Measurements from ENCODE around the gene WDR46. TPM values are rescaled to one million over a fixed set of nuclear protein-coding genes. Genes with fewer than 3 reads are reported as not detected.

Gene WDR46
- polyA plus RNA-seq, 3 donors, result 33.3 to 41.0 (median 37.3) TPM

DNA sequence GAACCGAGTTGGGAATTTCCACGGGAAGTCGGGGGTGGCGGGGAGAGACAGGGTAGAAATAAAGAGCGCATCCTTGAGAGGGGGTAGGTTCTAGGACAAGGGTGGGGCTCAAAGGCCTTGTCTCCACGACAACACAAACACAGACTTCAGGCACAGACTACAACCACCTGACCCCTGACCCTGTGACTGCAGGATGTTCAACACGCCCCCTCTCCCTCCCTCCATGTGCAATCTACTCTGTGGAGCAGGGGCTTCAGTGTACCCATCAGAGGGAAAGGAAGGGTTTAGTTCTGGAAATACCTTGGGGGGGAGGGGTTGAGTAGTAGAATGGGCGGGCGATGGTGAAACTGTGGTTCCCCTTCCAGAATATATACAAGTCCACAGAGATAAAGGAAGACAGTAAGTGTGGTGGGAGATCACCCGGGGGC is 25.5 kb upstream of the WDR46 start:
- H3K9me3 ChIP-seq (replicated peaks in 1 of 2; ENCODE audit: control insufficient read depth in 1 of 2, insufficient read depth in 1 of 2, low read length in 2 of 2), result no peaks in the 10 kb centered on the region
- peaks cover 0 to 1% (median 0%) of the 10 kb centered on the region in 3 donors for H3K27me3 Mint-ChIP-seq (ENCODE audit: low read depth in 3 of 3)
- peak overlapping the region; percentile 98 for H3K9ac ChIP-seq (ENCODE audit: insufficient read depth, low read length, poor library complexity, severe bottlenecking)
- H3K36me3 ChIP-seq (replicated peaks in 1 of 2; ENCODE audit: control insufficient read depth in 1 of 2, insufficient read depth in 2 of 2, low read length in 2 of 2), result peaks cover 13 to 35% of the 10 kb centered on the region in 2 donors
- peak; percentile 82 to 92 (median 87) for DNase-seq
- H2AFZ ChIP-seq (ENCODE audit: insufficient read depth, low read depth, low read length, poor library complexity, severe bottlenecking), result peak overlapping the region; percentile 55
- H3K4me3 Mint-ChIP-seq, result peak overlapping the region; percentile 98
- TF ChIP-seq, protein P1, sequence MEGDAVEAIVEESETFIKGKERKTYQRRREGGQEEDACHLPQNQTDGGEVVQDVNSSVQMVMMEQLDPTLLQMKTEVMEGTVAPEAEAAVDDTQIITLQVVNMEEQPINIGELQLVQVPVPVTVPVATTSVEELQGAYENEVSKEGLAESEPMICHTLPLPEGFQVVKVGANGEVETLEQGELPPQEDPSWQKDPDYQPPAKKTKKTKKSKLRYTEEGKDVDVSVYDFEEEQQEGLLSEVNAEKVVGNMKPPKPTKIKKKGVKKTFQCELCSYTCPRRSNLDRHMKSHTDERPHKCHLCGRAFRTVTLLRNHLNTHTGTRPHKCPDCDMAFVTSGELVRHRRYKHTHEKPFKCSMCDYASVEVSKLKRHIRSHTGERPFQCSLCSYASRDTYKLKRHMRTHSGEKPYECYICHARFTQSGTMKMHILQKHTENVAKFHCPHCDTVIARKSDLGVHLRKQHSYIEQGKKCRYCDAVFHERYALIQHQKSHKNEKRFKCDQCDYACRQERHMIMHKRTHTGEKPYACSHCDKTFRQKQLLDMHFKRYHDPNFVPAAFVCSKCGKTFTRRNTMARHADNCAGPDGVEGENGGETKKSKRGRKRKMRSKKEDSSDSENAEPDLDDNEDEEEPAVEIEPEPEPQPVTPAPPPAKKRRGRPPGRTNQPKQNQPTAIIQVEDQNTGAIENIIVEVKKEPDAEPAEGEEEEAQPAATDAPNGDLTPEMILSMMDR (IDR thresholded peaks at IDR 0.05), result no peak
- H3K79me2 ChIP-seq (ENCODE audit: insufficient read depth, low read length), result peaks cover 85% of the 10 kb centered on the region
- no CpG with 5 or more reads among the region's 10 CpGs for WGBS (ENCODE audit: insufficient coverage)
- H3K4me3 ChIP-seq (replicated peaks in 1 of 3; ENCODE audit: low read depth in 2 of 3, low read length in 3 of 3), result peak overlapping the region; percentile 75 to 98 (median 96)
- H3K27me3 ChIP-seq (ENCODE audit: control insufficient read depth in 2 of 2, insufficient read depth in 2 of 2, low read length in 2 of 2), result no peaks in the 10 kb centered on the region
- H3K27ac Mint-ChIP-seq, result peak overlapping the region; percentile 95 to 100 (median 99)
- H3K9me3 Mint-ChIP-seq, result peaks cover 0 to 6% (median 1%) of the 10 kb centered on the region in 7 donors
- H3K4me1 ChIP-seq (ENCODE audit: control insufficient read depth in 1 of 2, insufficient read depth in 2 of 2, low read length in 2 of 2), result peaks cover 53 to 58% of the 10 kb centered on the region in 2 donors
- peaks cover 27 to 50% of the 10 kb centered on the region in 2 donors for H3K36me3 Mint-ChIP-seq
- intact Hi-C loops (cut with micrococcal nuclease), result loop anchor here in 1 of 2 donors (10.0 kb wide), 1 partner anchor 100 kb away; the partner anchor contains the start of genes CUTA and PHF1
- peaks cover 59% of the 10 kb centered on the region for H3K4me1 Mint-ChIP-seq
- peak overlapping the region; percentile 90 for H3K4me2 ChIP-seq (replicated peaks; ENCODE audit: extremely low read depth, low read length, poor library complexity, severe bottlenecking)
- peak overlapping the region; percentile 98 to 100 for H3K27ac ChIP-seq (ENCODE audit: low read depth in 1 of 2, low read length in 2 of 2)
- H4K20me1 ChIP-seq (ENCODE audit: insufficient read depth, low read length), result peaks cover 59% of the 10 kb centered on the region

DNA sequence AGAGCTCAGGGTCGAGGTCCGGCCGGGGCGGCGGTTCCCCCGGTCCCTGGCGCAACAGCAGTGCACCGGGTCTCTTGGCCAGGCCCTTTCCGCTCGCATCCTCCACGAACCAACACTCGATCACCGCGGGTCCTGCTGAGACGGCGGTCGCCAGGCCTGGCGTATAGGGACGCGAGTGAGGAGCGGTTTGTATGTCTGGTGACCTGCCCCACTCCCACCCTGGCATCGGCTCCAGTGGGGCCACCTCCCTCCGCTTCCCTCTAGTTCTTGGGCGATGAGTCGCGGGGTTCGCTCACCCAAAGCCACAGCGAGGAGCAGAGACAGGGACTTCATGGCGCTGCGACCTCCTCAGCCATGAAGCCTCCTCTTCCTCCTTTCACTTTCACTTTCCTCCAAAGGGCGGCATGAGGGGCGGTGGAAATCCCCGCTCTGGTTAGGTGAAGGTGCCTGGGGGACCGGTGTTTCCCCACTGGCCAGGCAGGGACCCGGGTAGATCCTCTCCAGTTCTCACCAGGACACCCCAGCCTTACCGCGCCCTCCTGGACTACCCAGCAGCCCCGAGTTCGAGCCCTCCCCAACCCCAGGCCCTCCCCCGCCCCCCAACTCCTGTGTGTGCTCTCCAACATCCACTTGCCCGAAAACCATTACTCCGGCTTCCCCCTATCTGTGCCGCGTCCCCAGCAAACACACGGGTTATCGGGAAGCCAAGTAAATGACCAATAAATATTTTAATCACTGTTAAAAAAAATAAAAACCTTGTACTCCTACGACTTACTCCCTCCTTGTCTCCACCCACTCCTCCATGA is 24.9 kb upstream of the WDR46 start, which contains the start of gene TAPBP:
Gene TAPBP (minus strand): TSS at position 370 of the 806 bp plus-strand sequence. CDS start 37 bp downstream, at position 333.
- peaks cover 49 to 52% of the 10 kb centered on the region in 2 donors for H3K4me1 ChIP-seq (ENCODE audit: control insufficient read depth in 1 of 2, insufficient read depth in 2 of 2, low read length in 2 of 2)
- intact Hi-C loops (cut with micrococcal nuclease), result loop anchor here in 1 of 2 donors (1.0 to 10.0 kb wide), 2 partner anchors 14 to 101 kb away; partner anchors contain the start of genes CUTA and PHF1
- H3K4me3 ChIP-seq (replicated peaks in 1 of 3; ENCODE audit: low read depth in 2 of 3, low read length in 3 of 3), result peak within 1 kb of the TSS; percentile 75 to 98 (median 96)
- H3K27me3 Mint-ChIP-seq (ENCODE audit: low read depth in 3 of 3), result peaks cover 0 to 1% (median 0%) of the 10 kb centered on the region in 3 donors
- 0% methylated on average over 28 of the region's 47 CpGs for WGBS (ENCODE audit: insufficient coverage)
- peak within 1 kb of the TSS; percentile 90 for H3K4me2 ChIP-seq (replicated peaks; ENCODE audit: extremely low read depth, low read length, poor library complexity, severe bottlenecking)
- H3K4me1 Mint-ChIP-seq, result peaks cover 57% of the 10 kb centered on the region
- H3K36me3 ChIP-seq (replicated peaks in 1 of 2; ENCODE audit: control insufficient read depth in 1 of 2, insufficient read depth in 2 of 2, low read length in 2 of 2), result peaks cover 8 to 33% of the 10 kb centered on the region in 2 donors
- DNase-seq, result peak; percentile 74 to 91 (median 79)
- peaks cover 59% of the 10 kb centered on the region for H4K20me1 ChIP-seq (ENCODE audit: insufficient read depth, low read length)
- peaks cover 85% of the 10 kb centered on the region for H3K79me2 ChIP-seq (ENCODE audit: insufficient read depth, low read length)
- TF ChIP-seq, protein P1 (IDR thresholded peaks at IDR 0.05), result no peak
- H3K27ac ChIP-seq (ENCODE audit: low read depth in 1 of 2, low read length in 2 of 2), result peak within 1 kb of the TSS; percentile 98 to 100
- no peaks in the 10 kb centered on the region for H3K9me3 ChIP-seq (replicated peaks in 1 of 2; ENCODE audit: control insufficient read depth in 1 of 2, insufficient read depth in 1 of 2, low read length in 2 of 2)
- peak within 1 kb of the TSS; percentile 57 for H2AFZ ChIP-seq (ENCODE audit: insufficient read depth, low read depth, low read length, poor library complexity, severe bottlenecking)
- H3K4me3 Mint-ChIP-seq, result peak within 1 kb of the TSS; percentile 98
- H3K27ac Mint-ChIP-seq, result peak within 1 kb of the TSS; percentile 95 to 100 (median 99)
- no peaks in the 10 kb centered on the region for H3K27me3 ChIP-seq (ENCODE audit: control insufficient read depth in 2 of 2, insufficient read depth in 2 of 2, low read length in 2 of 2)
- peaks cover 0 to 6% (median 1%) of the 10 kb centered on the region in 7 donors for H3K9me3 Mint-ChIP-seq
- H3K36me3 Mint-ChIP-seq, result peaks cover 23 to 48% of the 10 kb centered on the region in 2 donors
- H3K9ac ChIP-seq (ENCODE audit: insufficient read depth, low read length, poor library complexity, severe bottlenecking), result peak within 1 kb of the TSS; percentile 98
